Stimulated activated CD4-positive, alpha-beta T cell treated with anti-CD3 and anti-CD28 coated beads, Interleukin-12 subunit alpha, Interleukin-12 subunit beta, amount 100 ng/mL, for 24 hours (primary cell): ENCODE measurements around the gene NR3C2.

Experiments
- DNase-seq, 2 experiments: peaks; one replicate each; pipeline ENCODE4 v3.0.0-alpha.2; 2020; ENCODE audit warnings: low read depth in 2 of 2

The NR3C2 gene

GRCh38 chr4:148077581-148077980 is 364.6 kb downstream of the NR3C2 start:
- DNase-seq = no peak

- DNase-seq = no peak
These were observed 365.2 kb downstream of the NR3C2 start for GRCh38 chr4:148076964-148077363.

GRCh38 chr4:148075438-148075837 is 366.8 kb downstream of the NR3C2 start:
- DNase-seq = no peak

DNA sequence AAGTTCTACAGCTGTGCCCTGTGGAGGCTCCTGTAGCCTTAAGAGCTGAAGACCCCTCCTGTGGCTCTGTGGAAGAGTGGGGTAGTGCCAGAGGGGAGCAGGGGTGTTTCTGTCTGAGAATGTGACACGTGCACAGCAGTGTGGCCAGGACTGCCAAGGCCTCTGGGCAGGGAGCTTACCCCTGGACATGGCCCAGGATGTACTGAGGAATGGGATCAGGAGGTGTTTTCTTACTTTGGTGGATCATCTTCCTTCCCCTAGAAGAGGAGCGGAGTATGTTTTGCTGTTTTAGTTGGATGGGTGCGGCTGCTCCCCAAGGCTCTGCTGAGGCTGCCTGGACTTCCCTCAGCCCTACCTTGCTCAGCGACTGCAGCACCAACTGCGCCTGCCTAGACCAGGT is 367.8 kb downstream of the NR3C2 start:
- no peak for DNase-seq

- DNase-seq = no peak
These were observed 368.9 kb downstream of the NR3C2 start for GRCh38 chr4:148073349-148073748.

DNA sequence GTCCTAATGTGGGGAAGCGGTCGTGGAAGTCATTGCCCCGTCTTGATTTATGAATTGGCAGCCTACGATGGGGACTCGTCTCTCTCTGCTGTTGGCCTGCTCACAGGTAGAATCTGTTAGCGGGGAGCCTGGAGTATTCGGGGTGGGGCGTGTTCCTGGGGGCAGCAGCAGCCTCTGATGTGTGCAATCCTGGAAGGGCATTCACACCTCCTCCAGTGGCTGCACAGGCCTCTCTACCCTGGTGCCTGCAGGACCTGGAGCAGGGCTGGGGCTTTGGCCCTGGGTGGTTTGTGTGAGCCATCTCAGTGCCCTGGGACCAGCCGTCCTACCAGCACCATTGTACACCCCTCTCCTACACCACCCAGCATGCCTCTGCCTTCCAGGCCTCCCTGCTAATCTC is 369.4 kb downstream of the NR3C2 start:
- DNase-seq = no peak

- DNase-seq = no peak
These were observed 371.2 kb downstream of the NR3C2 start for GRCh38 chr4:148071009-148071408.

GRCh38 chr4:148069895-148070178 is 372.4 kb downstream of the NR3C2 start:
- DNase-seq = no peak

- DNase-seq = no peak
These were observed 372.9 kb downstream of the NR3C2 start for GRCh38 chr4:148069086-148069894.

- DNase-seq = no peak
These were observed 373.9 kb downstream of the NR3C2 start for GRCh38 chr4:148068065-148068911.

DNA sequence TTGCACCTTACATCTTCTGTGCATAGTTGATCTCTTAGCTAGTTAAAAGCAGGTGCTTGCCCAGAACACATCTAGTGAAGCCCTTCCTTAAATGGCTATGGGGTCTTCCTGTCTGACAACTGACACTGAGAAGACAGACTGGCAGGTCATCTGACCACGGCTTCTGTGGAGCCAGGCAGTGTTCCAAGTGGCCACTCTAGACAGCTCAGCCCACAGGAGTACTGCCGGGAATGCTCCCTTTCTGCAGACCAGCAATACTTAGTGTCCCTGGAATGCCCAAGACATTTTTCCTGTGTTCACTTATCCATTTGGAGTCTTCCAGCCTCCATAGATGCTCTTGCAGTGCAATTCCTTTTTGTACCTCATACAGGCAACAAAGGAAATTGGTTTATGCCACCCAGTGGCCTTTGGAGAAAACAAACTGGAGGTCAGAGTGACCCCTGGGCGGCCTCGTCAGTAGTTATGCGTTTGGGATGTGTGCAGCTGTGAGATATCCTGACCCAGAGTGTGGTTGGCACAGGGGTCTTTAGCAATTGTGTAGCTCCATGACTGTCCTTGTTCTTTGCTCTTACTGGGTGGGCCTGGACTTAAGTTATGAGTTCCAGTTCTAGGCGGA is 374.8 kb downstream of the NR3C2 start:
- no peak for DNase-seq

- no peak for DNase-seq
These were observed 377.1 kb downstream of the NR3C2 start for GRCh38 chr4:148065075-148065474.

DNA sequence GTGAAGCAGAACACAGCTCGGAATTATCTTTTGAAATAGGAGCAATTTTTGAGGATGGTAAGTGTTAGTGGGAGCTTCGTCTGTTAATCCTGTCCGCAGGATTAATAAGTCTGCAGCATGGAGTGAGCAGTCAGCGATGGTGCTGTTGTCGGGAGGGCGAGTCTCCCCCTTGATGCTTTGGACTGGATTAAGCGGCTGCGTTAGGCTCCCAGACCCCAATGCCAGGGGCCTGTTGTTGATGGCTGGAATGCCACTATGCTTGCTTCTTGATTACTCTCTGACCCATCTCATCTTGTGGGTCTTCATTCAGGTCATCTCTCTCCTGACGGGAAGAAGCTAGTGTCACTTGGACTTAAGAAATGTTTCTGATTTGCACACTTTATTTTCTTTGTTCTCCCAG is 377.8 kb downstream of the NR3C2 start:
- DNase-seq = no peak

GRCh38 chr4:148062301-148062950 is 379.8 kb downstream of the NR3C2 start:
- no peak for DNase-seq

- no peak for DNase-seq
These were observed 380.4 kb downstream of the NR3C2 start for GRCh38 chr4:148061795-148062194.

DNA sequence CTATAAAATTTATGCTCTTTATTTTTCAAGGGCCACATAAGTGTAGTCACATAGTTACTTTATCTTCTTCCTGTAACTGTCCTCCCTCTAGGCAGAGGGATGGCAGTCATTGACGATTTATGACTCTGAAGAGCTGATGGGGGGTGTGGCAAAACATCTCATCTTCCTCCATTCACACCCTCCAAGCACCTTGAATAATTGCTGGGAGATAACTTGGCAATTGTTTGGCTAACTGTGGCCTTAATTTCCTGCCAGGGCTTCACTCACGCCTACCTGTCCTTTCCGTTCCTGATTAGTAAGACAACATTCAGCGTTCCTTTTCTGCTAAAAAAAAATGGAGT is 381.1 kb downstream of the NR3C2 start:
- no peak for DNase-seq

GRCh38 chr4:148060264-148061140 is 381.7 kb downstream of the NR3C2 start:
- peak in 1 of 2 experiments; percentile 5 for DNase-seq

DNA sequence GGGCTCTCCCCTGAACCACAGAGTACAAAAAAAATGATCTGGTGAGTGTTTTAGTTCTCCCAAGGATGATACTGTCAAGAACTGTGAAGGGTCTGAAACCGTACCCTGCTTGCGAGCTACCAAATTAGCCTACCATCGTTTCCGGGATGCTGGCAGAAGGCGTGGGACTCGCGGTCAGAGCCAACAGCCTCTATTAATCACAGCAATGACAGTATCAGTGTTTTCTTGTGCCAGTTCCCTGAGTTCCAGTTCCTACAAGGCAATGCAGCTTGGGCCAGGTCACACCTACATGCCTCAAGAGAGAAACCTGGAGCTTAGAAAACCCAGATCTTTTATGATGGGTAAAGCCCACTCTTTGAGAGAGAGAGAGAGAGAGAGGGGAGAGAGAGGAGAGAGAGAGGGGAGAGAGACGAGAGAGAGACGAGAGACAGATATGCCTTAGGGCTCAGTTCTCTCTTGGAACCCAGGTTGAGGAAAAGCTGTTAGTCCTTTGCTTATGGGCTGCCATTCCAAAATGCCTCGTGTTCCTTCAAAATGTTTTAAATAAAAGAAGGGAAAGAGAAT is 382.5 kb downstream of the NR3C2 start:
- no peak for DNase-seq

GRCh38 chr4:148057984-148058859 is 384.0 kb downstream of the NR3C2 start:
- no peak for DNase-seq

DNA sequence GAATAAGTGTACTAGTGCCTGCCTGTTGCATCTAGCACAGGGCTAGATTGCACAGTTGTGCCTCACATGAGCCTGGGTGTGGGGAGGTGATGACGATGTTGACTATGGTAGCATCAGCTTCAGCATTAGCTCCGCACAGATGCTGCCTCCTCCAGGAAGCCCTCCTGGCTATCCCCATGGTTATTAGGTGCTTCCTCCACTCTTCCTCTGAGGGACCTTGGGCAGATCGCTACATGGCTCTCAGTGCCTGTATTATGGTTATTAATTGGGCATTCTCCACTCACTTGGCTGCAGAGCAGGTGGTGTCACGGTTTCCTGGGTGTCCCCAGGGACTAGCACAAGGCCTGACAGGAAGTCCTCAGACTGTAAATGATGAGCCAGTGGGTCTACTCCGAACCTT is 384.7 kb downstream of the NR3C2 start:
- DNase-seq = no peak
